ENCODE measurements around the gene HMGB2. TPM values are rescaled to one million over a fixed set of nuclear protein-coding genes. Genes with fewer than 3 reads are reported as not detected.

HMGB2 gene
- total and polyA plus RNA-seq, 2 of the 8 experiments (the other 6 are each of a cell fraction or from before 2014, with no cell fraction given), result 54.7 to 218 TPM

GRCh38 chr4:173370477-173371291 lies 36.5 kb upstream of the HMGB2 start, which contains the start of gene SAP30 (continued):
- no peak for TF ChIP-seq ATF2 (IDR thresholded peaks at IDR 0.05; ENCODE audit: low read length)
- TF ChIP-seq ATF3 (IDR thresholded peaks at IDR 0.05; ENCODE audit: insufficient read depth, low read depth, low read length), result peak; percentile 23; the same call in 1 of the 2 replicates
- peak; percentile 95 to 97; a peak in 3 of 4 replicates for TF ChIP-seq SIN3A (conservative IDR thresholded peaks at IDR 0.05 in 1 of 2, IDR thresholded peaks at IDR 0.05 in 1 of 2; ENCODE audit: low read depth in 1 of 2, low read length in 2 of 2)
- TF ChIP-seq SIX5 (IDR thresholded peaks at IDR 0.05; ENCODE audit: low read depth, low read length), result peak; percentile 82
- TF ChIP-seq SP4 (IDR thresholded peaks at IDR 0.05; ENCODE audit: low read length), result 0 out of 2 replicates have a peak, but pooled peaks have one; percentile 53
- no peak for TF ChIP-seq CHD7 (IDR thresholded peaks at IDR 0.05; ENCODE audit: insufficient replicate concordance, low read length)
- TF ChIP-seq RBBP5 (IDR thresholded peaks at IDR 0.05; ENCODE audit: borderline replicate concordance, low read depth, low read length), result no peak; the same call in 1 of the 2 replicates
